ENCODE results near the gene C2CD2. TPM values are rescaled to one million over a fixed set of nuclear protein-coding genes. Genes with fewer than 3 reads are reported as not detected.

C2CD2 gene
- total RNA-seq, 5 donors from 2014 or later (not counting 1 experiment from before 2014, with no cell fraction given) = 7.7 to 15.0 (median 9.5) TPM

DNA sequence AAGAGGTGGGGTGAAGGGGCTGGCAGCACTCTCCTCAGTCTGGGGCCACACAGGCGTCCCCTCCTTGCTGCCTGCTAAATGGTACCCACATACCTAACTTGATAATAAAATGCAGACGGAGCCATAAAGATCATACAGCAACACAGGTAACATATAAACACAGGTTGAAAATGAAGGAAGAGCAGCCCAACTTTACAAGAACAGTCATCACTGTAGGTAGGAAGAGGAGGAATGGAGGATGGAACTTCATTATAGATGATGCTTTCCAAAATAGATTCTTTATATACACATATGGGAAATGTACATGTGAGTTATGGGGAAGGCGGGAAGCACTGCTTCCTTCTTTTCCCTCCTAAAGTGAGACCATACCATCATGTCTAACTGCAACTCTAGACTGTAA, 13.4 kb downstream of the C2CD2 start:
- no CpG with 5 or more reads among the region's 3 CpGs for WGBS (ENCODE audit: insufficient coverage)
- peaks cover 0 to 8% of the 10 kb centered on the region in 2 experiments for H3K27me3 ChIP-seq (replicated peaks in 1 of 2; ENCODE audit: control insufficient read depth in 2 of 2, extremely low read depth in 1 of 2, insufficient read depth in 2 of 2, low read length in 1 of 2)
- no peaks in the 10 kb centered on the region for H3K9me3 ChIP-seq
- Mint-ChIP-seq H3K9me3 (no peaks in the 10 kb centered on the region), H3K4me3 (no peak overlapping the region), H3K27ac (no peak overlapping the region), H3K27me3 (peaks cover 3 to 8% of the 10 kb centered on the region in 2 donors), H3K4me1 (no peaks in the 10 kb centered on the region), H3K36me3 (no peaks in the 10 kb centered on the region)
- ChIA-PET POLR2A (no interaction called here), CTCF (no interaction called here)
- no peaks in the 10 kb centered on the region for H3K36me3 ChIP-seq (ENCODE audit: control insufficient read depth in 2 of 2, extremely low read depth in 1 of 2, insufficient read depth in 1 of 2, low read length in 1 of 2)
- no peak overlapping the region for H3K4me3 ChIP-seq (ENCODE audit: control insufficient read depth in 1 of 2, extremely low read depth in 1 of 2, low read length in 1 of 2)
- no peak for ATAC-seq (replicated peaks in 1 of 4)
- no peak overlapping the region for H3K27ac ChIP-seq (ENCODE audit: low read length)
- no peaks in the 10 kb centered on the region for H3K4me1 ChIP-seq (ENCODE audit: control insufficient read depth in 1 of 2, extremely low read depth in 1 of 2, insufficient read depth in 2 of 2, low read length in 2 of 2)
- DNase-seq = no peak

DNA sequence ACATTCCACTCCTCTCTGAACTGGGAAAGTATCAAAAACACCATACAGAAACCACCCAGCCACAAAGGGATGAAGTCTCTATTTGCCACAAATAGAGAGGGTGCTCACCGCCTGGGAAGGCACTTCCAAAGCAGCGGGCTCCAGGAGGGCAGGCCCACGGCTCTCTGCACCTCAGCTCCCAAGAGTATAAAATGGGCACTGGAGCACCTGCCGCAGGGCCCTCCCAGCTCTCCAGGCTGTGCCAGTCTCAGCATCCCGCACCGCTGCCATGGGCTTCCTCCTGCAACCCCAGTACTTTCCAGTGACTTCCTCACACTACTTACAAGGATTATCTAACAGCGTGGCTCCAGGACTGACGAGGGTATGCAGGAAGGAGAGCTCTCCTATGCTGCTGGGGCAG, 14.4 kb downstream of the C2CD2 start:
- POLR2A ChIA-PET = no interaction called here
- ATAC-seq (replicated peaks in 1 of 4) (no peak), DNase-seq (no peak)
- H3K27me3 ChIP-seq (replicated peaks in 1 of 2; ENCODE audit: control insufficient read depth in 2 of 2, extremely low read depth in 1 of 2, insufficient read depth in 2 of 2, low read length in 1 of 2) = peaks cover 0 to 14% of the 10 kb centered on the region in 2 experiments
- CTCF ChIA-PET = no interaction called here
- Mint-ChIP-seq H3K9me3 (no peaks in the 10 kb centered on the region), H3K4me3 (no peak overlapping the region), H3K27ac (no peak overlapping the region), H3K4me1 (no peaks in the 10 kb centered on the region), H3K36me3 (no peaks in the 10 kb centered on the region), H3K27me3 (peaks cover 5 to 8% of the 10 kb centered on the region in 2 donors)
- no peak overlapping the region for H3K4me3 ChIP-seq (ENCODE audit: control insufficient read depth in 1 of 2, extremely low read depth in 1 of 2, low read length in 1 of 2)
- H3K36me3 ChIP-seq (ENCODE audit: control insufficient read depth in 2 of 2, extremely low read depth in 1 of 2, insufficient read depth in 1 of 2, low read length in 1 of 2) = no peaks in the 10 kb centered on the region
- H3K9me3 ChIP-seq = no peaks in the 10 kb centered on the region
- WGBS (ENCODE audit: insufficient coverage) = 88% methylated on average over 7 of the region's 8 CpGs
- no peak overlapping the region for H3K27ac ChIP-seq (ENCODE audit: low read length)
- H3K4me1 ChIP-seq (ENCODE audit: control insufficient read depth in 1 of 2, extremely low read depth in 1 of 2, insufficient read depth in 2 of 2, low read length in 2 of 2) = no peaks in the 10 kb centered on the region

DNA sequence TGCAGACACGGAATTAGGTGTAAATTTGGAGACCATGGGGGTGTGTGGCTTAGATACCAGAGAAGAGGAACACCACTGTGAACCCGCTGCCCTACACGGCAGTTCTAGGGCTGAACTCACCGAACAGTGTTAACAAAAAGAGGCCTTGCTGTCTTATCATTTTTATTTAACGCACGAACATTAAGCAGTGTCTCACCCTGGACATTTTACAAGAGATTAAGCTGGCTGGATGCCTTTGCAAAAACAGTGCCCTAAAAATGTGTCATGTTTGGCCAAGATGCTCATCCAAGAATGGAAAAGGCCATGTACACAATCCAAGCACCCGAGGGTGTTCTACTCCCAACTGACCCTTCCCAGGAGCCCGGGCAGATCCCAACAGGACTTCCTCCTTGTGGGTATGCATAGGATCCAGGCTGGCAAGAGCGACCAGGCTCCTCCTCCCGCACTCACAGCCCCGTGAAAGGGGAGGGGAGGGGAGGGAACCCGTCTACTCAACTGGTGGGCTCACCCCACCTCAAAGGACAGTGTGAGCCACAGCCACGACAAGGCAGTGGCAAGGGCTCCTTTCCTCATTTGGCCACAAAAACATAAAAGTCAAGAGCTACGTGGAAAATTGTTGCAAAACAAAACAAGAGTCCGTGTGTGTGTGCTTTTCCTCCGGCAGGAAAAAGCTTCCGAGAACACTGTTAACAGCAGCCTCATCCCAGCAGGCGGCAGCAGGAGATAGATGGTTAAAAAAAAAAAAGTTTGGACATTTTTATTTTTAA, 20.3 kb downstream of the C2CD2 start:
- CTCF ChIA-PET = interaction anchor here in 1 of 2 donors (0.5 kb wide), 1 partner anchor 376 kb away, joined by 3 read pairs; no protein-coding TSS in a partner anchor

DNA sequence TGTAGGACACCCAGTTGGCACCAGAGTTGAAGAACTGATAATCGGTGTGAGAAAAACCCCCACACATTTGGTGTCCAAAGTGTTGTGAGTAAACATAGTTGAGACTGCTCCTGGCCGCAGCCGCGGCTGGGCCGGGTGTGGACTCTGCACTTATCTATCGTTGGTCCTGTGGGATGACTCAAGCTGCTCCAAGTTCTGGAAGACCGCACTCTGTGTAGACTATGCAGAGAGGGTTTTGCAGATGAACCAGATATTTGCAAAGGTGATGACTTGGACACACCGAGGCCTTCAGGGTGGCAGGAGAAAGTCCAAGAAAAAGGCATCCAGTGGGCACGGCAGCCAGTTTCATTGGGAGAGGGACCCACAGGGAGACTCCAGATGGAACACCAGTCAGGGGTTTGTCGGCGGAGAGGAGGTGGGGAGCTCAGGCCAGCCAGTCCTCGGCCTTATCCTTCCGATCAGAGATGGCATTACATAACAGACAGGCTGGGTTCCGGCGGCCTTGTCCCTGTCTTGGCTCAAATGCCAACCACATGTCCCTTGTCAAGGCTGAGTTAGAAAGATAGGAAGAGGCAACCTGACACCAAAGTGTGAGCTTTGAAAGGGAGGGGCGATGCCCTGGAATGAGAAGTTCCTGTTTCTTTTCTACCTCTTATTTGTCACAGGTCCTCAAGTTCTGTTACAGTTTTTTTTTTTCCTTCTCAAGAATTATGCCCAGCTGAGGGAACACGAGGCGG, 21.1 kb downstream of the C2CD2 start:
- POLR2A ChIA-PET = interaction anchor here in 1 of 2 donors (0.6 kb wide), 1 partner anchor 66 kb away, joined by 3 read pairs; no protein-coding TSS in a partner anchor
- Mint-ChIP-seq H3K4me3 (peak overlapping the region in 1 of 3 donors; percentile 5), H3K27me3 (peaks cover 3 to 22% of the 10 kb centered on the region in 2 donors), H3K36me3 (no peaks in the 10 kb centered on the region), H3K4me1 (peaks cover 11 to 19% (median 17%) of the 10 kb centered on the region in 3 donors), H3K27ac (no peak overlapping the region), H3K9me3 (no peaks in the 10 kb centered on the region)
- Histone ChIP-seq H3K4me1 (ENCODE audit: control insufficient read depth in 1 of 2, extremely low read depth in 1 of 2, insufficient read depth in 2 of 2, low read length in 2 of 2) (peaks cover 8 to 14% of the 10 kb centered on the region in 2 experiments), H3K27me3 (replicated peaks in 1 of 2; ENCODE audit: control insufficient read depth in 2 of 2, extremely low read depth in 1 of 2, insufficient read depth in 2 of 2, low read length in 1 of 2) (peaks cover 0 to 33% of the 10 kb centered on the region in 2 experiments), H3K9me3 (no peaks in the 10 kb centered on the region), H3K36me3 (ENCODE audit: control insufficient read depth in 2 of 2, extremely low read depth in 1 of 2, insufficient read depth in 1 of 2, low read length in 1 of 2) (no peaks in the 10 kb centered on the region), H3K27ac (ENCODE audit: low read length) (no peak overlapping the region), H3K4me3 (ENCODE audit: control insufficient read depth in 1 of 2, extremely low read depth in 1 of 2, low read length in 1 of 2) (no peak overlapping the region)
- DNase-seq (no peak), ATAC-seq (replicated peaks in 1 of 4) (no peak)
- WGBS (ENCODE audit: insufficient coverage) = 84% methylated on average over 12 of the region's 18 CpGs
- CTCF ChIA-PET = no interaction called here

More for the DNA sequence above, 20.3 kb downstream of the C2CD2 start:
- no peak for DNase-seq
- H3K27me3 Mint-ChIP-seq = peaks cover 5 to 22% of the 10 kb centered on the region in 2 donors
- no peak for ATAC-seq (replicated peaks in 1 of 4)
- no peaks in the 10 kb centered on the region for H3K36me3 ChIP-seq (ENCODE audit: control insufficient read depth in 2 of 2, extremely low read depth in 1 of 2, insufficient read depth in 1 of 2, low read length in 1 of 2)
- 67% methylated on average over 7 of the region's 18 CpGs for WGBS (ENCODE audit: insufficient coverage)
- H3K27ac ChIP-seq (ENCODE audit: low read length) = no peak overlapping the region
- no peak overlapping the region for H3K27ac Mint-ChIP-seq
- peaks cover 3 to 7% of the 10 kb centered on the region in 2 experiments for H3K4me1 ChIP-seq (ENCODE audit: control insufficient read depth in 1 of 2, extremely low read depth in 1 of 2, insufficient read depth in 2 of 2, low read length in 2 of 2)
- H3K4me3 Mint-ChIP-seq = peak overlapping the region in 1 of 3 donors; percentile 5
- no peaks in the 10 kb centered on the region for H3K9me3 Mint-ChIP-seq
- H3K36me3 Mint-ChIP-seq = no peaks in the 10 kb centered on the region
- peaks cover 4 to 11% (median 11%) of the 10 kb centered on the region in 3 donors for H3K4me1 Mint-ChIP-seq
- POLR2A ChIA-PET = interaction anchor here in 1 of 2 donors (0.6 kb wide), 1 partner anchor 65 kb away, joined by 3 read pairs; no protein-coding TSS in a partner anchor
- H3K27me3 ChIP-seq (replicated peaks in 1 of 2; ENCODE audit: control insufficient read depth in 2 of 2, extremely low read depth in 1 of 2, insufficient read depth in 2 of 2, low read length in 1 of 2) = peaks cover 0 to 33% of the 10 kb centered on the region in 2 experiments
- H3K4me3 ChIP-seq (ENCODE audit: control insufficient read depth in 1 of 2, extremely low read depth in 1 of 2, low read length in 1 of 2) = no peak overlapping the region
- no peaks in the 10 kb centered on the region for H3K9me3 ChIP-seq

DNA sequence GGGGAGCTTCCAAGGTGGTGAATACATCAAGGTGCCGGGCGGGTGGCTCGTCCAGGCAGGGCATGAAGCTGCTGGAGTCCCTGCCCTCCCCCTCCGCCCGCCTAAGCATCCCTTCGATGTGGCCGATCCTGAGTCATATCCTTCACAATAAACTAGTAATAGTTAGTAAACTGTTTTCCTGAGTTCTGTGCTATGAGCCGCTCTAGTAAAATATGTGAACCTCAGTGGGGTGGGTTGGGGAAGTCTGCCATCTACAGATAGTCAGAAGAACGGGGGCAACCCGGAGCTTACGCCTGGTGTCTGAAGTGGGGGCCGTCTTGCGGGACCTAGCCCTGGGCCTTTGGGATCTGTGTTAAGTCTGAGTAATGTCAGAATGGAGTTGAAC, 21.6 kb downstream of the C2CD2 start:
- H3K4me3 ChIP-seq (ENCODE audit: control insufficient read depth in 1 of 2, extremely low read depth in 1 of 2, low read length in 1 of 2) = no peak overlapping the region
- no peaks in the 10 kb centered on the region for H3K36me3 Mint-ChIP-seq
- ChIA-PET POLR2A (no interaction called here), CTCF (no interaction called here)
- no peaks in the 10 kb centered on the region for H3K9me3 ChIP-seq
- peaks cover 10 to 19% of the 10 kb centered on the region in 2 experiments for H3K4me1 ChIP-seq (ENCODE audit: control insufficient read depth in 1 of 2, extremely low read depth in 1 of 2, insufficient read depth in 2 of 2, low read length in 2 of 2)
- WGBS (ENCODE audit: insufficient coverage) = 83% methylated on average over 5 of the region's 13 CpGs
- ATAC-seq (replicated peaks in 1 of 4) (no peak), DNase-seq (no peak)
- H3K27me3 Mint-ChIP-seq = peaks cover 3 to 19% of the 10 kb centered on the region in 2 donors
- no peaks in the 10 kb centered on the region for H3K9me3 Mint-ChIP-seq
- no peak overlapping the region for H3K27ac ChIP-seq (ENCODE audit: low read length)
- H3K36me3 ChIP-seq (ENCODE audit: control insufficient read depth in 2 of 2, extremely low read depth in 1 of 2, insufficient read depth in 1 of 2, low read length in 1 of 2) = no peaks in the 10 kb centered on the region
- no peak overlapping the region for H3K27ac Mint-ChIP-seq
- peaks cover 16 to 23% (median 23%) of the 10 kb centered on the region in 3 donors for H3K4me1 Mint-ChIP-seq
- no peak overlapping the region for H3K4me3 Mint-ChIP-seq
- H3K27me3 ChIP-seq (replicated peaks in 1 of 2; ENCODE audit: control insufficient read depth in 2 of 2, extremely low read depth in 1 of 2, insufficient read depth in 2 of 2, low read length in 1 of 2) = peaks cover 0 to 33% of the 10 kb centered on the region in 2 experiments

DNA sequence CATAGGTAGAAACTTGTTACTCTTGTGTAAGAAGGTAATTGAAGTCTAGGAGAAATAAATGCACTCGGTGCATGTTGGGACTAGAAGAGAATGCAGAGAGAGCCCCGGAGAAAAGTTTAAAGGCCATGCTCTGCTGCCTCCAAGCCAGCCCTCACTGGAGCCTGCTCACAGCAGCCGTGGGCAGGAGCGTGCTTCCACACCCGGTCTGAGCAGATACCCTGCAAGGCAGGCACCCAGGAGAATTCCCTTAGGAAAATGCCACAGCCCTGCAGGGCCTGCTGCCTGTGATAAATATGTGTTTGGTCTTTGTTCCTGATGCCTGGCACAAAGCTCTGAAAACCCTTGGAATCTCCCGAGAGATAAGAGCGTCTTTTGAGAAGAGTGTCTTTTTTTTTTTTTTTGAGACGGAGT, 22.8 kb downstream of the C2CD2 start:
- 89% methylated on average over 4 of the region's 8 CpGs for WGBS (ENCODE audit: insufficient coverage)
- peaks cover 26 to 32% (median 31%) of the 10 kb centered on the region in 3 donors for H3K4me1 Mint-ChIP-seq

More for the DNA sequence above, 22.8 kb downstream of the C2CD2 start:
- no peak overlapping the region for H3K4me3 ChIP-seq (ENCODE audit: control insufficient read depth in 1 of 2, extremely low read depth in 1 of 2, low read length in 1 of 2)
- H3K36me3 Mint-ChIP-seq = no peaks in the 10 kb centered on the region
- no peak for DNase-seq
- H3K9me3 ChIP-seq = no peaks in the 10 kb centered on the region
- H3K4me1 ChIP-seq (ENCODE audit: control insufficient read depth in 1 of 2, extremely low read depth in 1 of 2, insufficient read depth in 2 of 2, low read length in 2 of 2) = peaks cover 15 to 27% of the 10 kb centered on the region in 2 experiments
- H3K27ac Mint-ChIP-seq = no peak overlapping the region
- H3K27me3 Mint-ChIP-seq = peaks cover 3 to 18% of the 10 kb centered on the region in 2 donors
- CTCF ChIA-PET = interaction anchor here in 1 of 2 donors (0.7 kb wide), 1 partner anchor 177 kb away, joined by 4 read pairs; no protein-coding TSS in a partner anchor
- peaks cover 0 to 33% of the 10 kb centered on the region in 2 experiments for H3K27me3 ChIP-seq (replicated peaks in 1 of 2; ENCODE audit: control insufficient read depth in 2 of 2, extremely low read depth in 1 of 2, insufficient read depth in 2 of 2, low read length in 1 of 2)
- ATAC-seq (replicated peaks in 1 of 4) = no peak
- no peaks in the 10 kb centered on the region for H3K36me3 ChIP-seq (ENCODE audit: control insufficient read depth in 2 of 2, extremely low read depth in 1 of 2, insufficient read depth in 1 of 2, low read length in 1 of 2)
- POLR2A ChIA-PET = no interaction called here
- H3K9me3 Mint-ChIP-seq = no peaks in the 10 kb centered on the region
- no peak overlapping the region for H3K27ac ChIP-seq (ENCODE audit: low read length)
- H3K4me3 Mint-ChIP-seq = no peak overlapping the region

Data from T-cell (primary cell).